NK-92 treated with Interleukin-12 subunit alpha and Interleukin-12 subunit beta, amount 100 ng/mL, for 24 hours (cell line): ENCODE data around the gene XPOT.
"Not testable (repeated sequence)": the region's sequence is repeated elsewhere in the genome, so short reads cannot be mapped to it uniquely, and the experiment has no call there.

Experiments
- DNase-seq: peaks from one replicate; lab custom pipeline; 2025; lab: John Stamatoyannopoulos, UW

The XPOT gene, protein sequence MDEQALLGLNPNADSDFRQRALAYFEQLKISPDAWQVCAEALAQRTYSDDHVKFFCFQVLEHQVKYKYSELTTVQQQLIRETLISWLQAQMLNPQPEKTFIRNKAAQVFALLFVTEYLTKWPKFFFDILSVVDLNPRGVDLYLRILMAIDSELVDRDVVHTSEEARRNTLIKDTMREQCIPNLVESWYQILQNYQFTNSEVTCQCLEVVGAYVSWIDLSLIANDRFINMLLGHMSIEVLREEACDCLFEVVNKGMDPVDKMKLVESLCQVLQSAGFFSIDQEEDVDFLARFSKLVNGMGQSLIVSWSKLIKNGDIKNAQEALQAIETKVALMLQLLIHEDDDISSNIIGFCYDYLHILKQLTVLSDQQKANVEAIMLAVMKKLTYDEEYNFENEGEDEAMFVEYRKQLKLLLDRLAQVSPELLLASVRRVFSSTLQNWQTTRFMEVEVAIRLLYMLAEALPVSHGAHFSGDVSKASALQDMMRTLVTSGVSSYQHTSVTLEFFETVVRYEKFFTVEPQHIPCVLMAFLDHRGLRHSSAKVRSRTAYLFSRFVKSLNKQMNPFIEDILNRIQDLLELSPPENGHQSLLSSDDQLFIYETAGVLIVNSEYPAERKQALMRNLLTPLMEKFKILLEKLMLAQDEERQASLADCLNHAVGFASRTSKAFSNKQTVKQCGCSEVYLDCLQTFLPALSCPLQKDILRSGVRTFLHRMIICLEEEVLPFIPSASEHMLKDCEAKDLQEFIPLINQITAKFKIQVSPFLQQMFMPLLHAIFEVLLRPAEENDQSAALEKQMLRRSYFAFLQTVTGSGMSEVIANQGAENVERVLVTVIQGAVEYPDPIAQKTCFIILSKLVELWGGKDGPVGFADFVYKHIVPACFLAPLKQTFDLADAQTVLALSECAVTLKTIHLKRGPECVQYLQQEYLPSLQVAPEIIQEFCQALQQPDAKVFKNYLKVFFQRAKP

DNA sequence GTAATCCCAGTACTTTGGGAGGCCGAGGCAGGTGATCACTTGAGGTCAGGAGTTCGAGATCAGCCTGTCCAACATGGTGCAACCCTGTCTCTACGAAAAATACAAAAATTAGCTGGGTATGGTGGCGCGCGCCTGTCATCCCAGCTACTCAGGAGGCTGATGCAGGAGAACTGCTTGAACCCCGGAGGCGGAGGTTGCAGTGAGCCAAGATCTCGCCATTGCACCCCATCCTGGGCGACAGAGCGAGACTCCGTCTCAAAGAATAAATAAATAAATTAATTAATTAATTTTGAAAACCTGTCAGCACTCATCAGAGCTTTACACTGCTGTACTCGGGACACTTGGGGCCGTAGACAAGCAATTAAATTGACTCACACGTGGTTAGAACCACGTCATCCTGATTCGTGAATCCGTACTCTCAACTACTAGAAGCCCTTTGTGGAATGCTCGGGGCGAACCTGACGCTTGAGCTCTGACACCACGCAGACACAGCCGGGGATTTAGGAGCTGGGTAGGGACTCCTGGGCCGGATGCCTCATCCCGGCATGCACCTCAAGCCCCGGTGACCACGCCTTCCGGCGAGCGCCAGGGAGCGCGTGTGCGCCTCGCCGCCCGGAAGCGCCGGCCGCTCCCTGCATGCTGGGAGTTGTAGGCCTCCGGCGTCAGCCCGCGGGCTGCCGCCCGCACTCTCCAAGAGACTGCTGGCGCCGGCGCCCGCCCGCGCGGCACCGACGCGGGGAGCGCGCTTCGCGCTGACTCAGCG lies at the start of gene XPOT:
Gene XPOT, plus strand, starts transcription at position 686 of the 763 bp plus-strand sequence. CDS start 5,644 bp downstream, outside the sequence.
- peak; percentile 81 for DNase-seq

DNA sequence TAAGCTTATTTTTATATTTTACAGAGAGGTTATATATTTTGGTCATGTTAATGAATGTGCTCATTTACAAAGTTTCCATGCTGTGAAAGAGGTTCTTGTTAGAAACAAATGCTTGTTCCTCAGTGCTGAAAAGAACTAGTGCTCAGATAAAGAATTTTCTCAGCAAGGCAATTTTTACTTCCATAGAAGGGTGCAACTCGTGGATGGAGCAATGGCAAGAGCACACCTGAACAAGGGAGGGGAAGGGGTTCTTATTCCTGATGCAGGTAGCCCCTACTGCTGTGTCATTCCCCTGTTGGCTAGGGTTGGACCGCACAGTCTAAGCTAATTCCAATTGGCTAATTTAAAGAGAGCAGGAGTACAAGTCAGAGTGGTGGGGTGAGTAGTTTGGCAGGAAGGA lies 48.0 kb upstream of the XPOT start:
- not testable (repeated sequence) for DNase-seq

DNA sequence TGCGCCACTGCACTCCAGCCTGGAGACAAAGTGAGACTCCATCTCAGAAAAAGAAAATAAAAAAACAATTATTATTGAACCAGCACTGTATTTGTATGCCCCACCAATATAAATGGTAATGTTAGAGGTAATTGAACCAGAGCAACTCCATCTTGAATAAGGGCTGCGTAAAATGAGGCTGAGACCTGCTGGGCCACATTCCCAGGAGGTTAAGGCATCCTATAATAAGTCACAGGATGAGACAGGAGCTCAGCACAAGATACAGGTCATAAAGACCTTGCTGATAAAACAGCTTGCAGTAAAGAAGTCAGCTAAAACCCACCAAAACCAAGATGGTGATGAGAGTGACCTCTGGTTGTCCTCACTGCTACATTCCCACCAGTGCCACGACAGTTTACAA lies 43.0 kb upstream of the XPOT start:
- not testable (repeated sequence) for DNase-seq

GRCh38 chr12:64362721-64363305 lies 41.4 kb upstream of the XPOT start:
- no peak for DNase-seq

DNA sequence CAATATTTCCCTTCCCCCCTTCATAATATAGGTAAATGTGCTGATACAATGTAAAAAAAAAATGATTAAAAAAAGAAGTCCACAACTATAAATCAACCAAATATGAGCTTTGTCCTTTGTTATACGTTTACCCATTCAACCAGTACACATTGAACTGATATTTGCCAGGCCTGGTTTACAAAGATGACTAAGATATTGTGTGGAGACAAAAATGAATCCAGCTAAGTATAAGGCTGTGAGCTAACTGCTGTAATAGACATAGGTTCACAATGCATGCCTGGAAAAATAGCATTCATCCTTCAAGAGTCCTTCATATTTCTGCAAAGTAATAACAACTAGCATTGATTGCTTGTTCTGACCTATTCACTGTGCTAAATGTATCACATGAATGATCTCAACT lies 20.5 kb upstream of the XPOT start:
- no peak for DNase-seq

DNA sequence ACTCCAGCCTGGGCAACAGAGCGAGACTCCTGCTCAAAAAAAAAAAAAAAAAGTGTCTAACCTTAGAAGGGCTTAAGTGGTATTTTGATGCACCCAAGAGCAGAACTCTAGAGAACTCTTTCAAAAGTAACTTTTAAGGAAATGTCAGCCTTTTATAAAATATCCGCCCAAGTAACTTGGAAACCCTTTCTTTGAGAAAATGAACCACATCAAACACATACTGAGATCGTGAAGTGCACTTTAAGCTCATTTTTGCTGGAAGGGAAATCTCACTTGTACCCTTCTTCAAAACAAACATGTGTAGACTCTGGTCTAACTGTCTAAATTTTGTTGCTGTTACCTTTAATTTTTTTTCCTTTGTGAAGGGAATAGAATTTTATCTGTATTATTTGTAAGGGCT lies 19.2 kb upstream of the XPOT start:
- no peak for DNase-seq

DNA sequence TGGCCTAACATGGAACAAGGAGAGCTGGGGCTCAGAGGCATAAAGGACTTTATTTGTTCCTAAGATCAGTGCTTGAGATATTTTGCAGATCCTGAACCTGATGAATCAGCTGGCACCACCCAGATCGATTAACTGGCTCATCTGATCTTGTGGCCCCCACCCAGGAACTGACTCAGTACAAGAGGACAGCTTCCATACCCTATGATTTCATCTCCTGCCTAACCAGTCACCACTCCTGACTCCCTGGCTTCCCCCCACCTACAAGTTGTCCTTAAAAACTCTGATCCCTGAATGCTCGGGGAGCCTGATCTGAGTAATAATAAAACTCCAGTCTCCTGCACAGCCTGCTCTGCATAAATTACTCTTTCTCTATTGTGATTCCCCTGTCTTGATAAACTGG lies 18.7 kb upstream of the XPOT start:
- no peak for DNase-seq

DNA sequence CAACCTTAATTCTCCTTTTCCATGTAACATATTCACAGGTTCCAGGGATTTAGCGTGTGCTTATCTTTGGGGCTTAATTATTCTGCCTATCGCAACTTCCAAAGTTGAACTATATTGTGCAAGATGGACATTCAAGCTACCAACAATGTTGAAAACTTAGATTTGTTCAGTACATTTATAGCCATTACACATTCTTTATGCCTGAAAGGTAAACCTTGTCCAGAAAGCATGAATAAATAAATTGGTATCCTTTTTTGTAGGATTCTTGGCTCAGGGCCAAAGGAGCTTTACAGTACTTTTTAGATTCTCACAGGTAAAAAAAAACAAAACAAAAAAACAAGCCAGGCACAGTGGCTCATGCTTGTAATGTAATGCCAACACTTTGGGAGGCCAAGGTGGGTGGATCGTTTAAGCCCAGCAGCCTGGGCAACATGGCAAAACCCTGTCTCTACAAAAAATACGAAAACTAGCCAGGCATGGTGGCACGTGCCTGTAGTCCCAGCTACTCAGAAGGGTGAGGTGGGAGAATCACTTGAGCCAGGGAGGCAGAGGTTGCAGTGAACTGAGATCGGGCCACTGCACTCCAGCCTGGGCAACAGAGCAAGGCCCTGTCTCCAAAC lies 16.9 kb upstream of the XPOT start:
- no peak for DNase-seq

- no peak for DNase-seq
Measured at GRCh38 chr12:64389154-64389553, 15.0 kb upstream of the XPOT start.

- DNase-seq = no peak
Measured at GRCh38 chr12:64390275-64390851, 13.8 kb upstream of the XPOT start, which contains the start of gene C12orf56. Gene C12orf56 (minus strand): TSS chr12:64390758. CDS start chr12:64390565, 193 bp downstream.

GRCh38 chr12:64392221-64392620 lies 12.0 kb upstream of the XPOT start:
- no peak for DNase-seq

DNA sequence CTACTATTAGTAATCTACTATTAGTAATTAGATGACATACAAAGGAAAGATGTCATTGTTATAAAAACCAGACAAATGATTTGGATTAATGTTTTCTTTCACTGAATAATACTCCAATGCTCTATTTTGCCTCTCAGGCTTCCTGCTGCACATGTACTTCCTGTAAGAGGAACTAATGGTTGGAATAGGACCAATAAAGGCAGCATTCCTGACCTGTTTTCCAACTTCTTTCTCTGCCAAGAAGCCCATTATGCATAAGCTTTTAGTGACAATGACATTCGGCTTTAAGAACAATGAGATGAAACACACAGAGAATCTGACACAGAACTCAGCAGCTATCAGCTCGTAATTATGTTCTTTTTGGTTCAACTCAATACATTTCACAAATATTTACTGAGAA lies 8.5 kb upstream of the XPOT start:
- no peak for DNase-seq

GRCh38 chr12:64400041-64400440 lies 4.2 kb upstream of the XPOT start:
- no peak for DNase-seq

- no peak for DNase-seq
Measured at GRCh38 chr12:64402181-64402580, 2.0 kb upstream of the XPOT start.

GRCh38 chr12:64404470-64405256 lies 471 bp downstream of the XPOT start:
- peak; percentile 78 for DNase-seq

DNA sequence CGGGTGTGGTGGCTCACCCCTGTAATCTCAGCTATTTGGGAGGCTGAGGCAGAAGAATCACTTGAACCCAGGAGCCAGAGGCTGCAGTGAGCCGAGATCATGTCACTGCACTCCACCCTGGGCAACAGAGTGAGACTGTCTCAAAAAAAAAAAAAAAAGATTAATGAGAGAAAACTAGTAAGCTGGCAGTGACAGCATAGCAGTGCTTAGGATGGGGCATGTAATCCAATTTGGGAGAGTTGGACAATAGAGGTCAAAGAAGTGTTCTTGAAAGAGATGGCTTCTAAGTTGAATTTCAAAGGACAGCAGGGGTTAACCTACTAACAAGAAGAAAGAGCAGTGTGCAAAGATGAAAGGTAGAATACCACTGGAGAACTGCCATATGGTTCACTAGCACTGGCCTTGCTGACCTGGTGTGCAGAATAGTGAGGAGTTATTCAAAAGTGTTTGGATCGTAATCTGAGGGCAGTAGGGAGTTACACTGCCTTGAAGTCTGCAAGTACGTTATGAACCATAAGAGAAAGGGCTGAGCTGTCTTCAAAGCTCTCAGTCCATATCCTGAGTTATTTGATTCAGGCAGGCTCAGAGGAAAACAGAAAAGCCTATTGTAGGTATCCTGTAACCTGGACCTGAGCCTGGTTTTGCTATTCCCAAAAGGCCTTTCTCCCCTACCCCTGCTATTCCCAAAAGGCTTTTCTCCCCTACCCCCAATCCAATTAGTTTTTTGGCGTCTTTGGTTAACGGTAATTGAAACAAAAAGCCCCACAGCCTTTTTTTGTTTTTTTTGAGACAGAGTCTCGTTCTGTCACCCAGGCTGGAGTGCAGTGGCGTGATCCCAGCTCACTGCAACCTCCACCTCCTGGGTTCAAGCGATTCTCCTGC lies 3.4 kb downstream of the XPOT start:
- DNase-seq = no peak

DNA sequence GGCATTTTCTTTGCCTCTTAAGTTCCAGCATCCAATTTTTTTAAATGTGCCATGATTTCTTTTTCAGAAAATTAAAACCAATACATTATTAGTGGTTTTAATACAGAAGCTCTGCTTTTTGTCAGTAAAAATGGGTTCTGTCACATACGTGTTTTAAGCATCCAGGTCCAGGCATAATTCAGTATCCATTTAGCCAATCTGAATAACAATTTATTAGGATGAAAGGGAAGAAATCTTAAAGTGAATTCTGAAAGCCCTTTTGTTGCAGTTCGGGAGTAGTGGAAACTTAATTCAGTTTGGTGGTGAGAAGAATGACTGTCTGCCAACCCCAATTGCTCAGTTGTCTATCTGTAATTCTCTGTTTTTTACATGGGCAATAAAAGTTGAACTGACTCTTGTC lies 7.2 kb downstream of the XPOT start:
- no peak for DNase-seq

DNA sequence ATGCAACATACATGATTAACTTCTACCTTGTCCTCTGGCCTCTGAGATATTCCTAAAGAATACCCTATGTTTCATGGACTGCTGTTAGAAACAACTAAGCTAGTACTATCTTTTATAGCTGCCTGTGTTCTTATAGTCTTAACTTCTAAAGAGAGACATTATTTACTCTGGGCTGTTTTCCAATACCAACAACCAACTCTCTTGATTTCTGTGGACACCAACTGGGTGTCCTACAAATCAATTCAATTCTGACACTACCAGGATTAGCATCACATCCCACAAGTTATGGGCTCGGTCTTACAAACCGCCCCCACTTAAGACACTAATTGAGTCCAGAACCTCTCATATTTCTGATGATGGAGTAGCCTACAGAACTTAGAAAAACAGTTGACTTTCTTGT lies 8.3 kb downstream of the XPOT start:
- DNase-seq = no peak

DNA sequence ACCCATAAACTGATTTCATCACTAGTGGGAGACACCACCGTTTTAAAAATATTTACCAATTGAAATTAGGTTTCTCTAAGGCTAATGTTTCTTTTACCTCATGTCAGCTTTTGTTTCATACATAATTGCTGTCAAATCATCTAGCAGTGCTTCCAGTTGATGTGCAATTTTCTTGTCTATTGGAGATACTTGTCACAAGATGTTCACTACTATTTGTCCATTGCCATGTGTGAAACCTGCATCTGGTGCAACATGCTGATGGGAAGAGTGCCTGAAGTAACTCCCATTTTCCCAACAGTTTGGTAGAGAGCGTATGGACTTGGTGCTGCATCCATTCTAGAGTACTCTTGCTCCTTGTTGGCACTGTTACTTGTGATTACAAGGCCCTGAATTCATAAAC lies 9.7 kb downstream of the XPOT start:
- DNase-seq = no peak
